Endothelial cell of umbilical vein (primary cell): ENCODE measurements around the gene ACADVL. TPM values are rescaled to one million over a fixed set of nuclear protein-coding genes. Genes with fewer than 3 reads are reported as not detected.

Experiments used
- BruUV-seq: library from RNA; stranded (reverse); fragments of 400-500 nt; replicated peaks from 2 replicates; lab custom pipeline; 2021; lab: Mats Ljungman, UMichigan
- CTCF ChIA-PET: fragments of 300-600, 350-600 bp; sonication (Branson Sonifier 250); formaldehyde crosslinking; loops from one replicate; lab custom pipeline; 2021; ENCODE audit warnings: antibody characterized with exemption, inconsistent platforms; lab: Charles Lee
- POLR2A ChIA-PET: fragments of 300-600, 350-600 bp; sonication (Branson Sonifier 250); formaldehyde crosslinking; loops from one replicate; lab custom pipeline; 2021; ENCODE audit warnings: antibody characterized with exemption, inconsistent platforms; lab: Charles Lee
- DNase-seq: peaks from one replicate; pipeline ENCODE4 v3.0.0-alpha.2; 2011; ENCODE audit warnings: low read depth, low spot score
- FAIRE-seq: peaks from 2 replicates; lab custom pipeline; 2011; peaks lifted over from hg19 to GRCh38; lab: Jason Lieb, UNC
- H2AFZ ChIP-seq: 2 replicates; pipeline ENCODE4 v1.6.0; 2012; ENCODE audit warnings: low read depth, low read length, control low read depth, inconsistent platforms
- H3K27ac ChIP-seq: 2 replicates; pipeline ENCODE4 v1.5.1; 2011; ENCODE audit warnings: low read depth, mild to moderate bottlenecking, control low read depth, low read length, moderate library complexity; ENCODE audit not compliant: insufficient read depth
- H3K27me3 ChIP-seq, 2 experiments: 2 replicates each; pipeline versions ENCODE4 v1.6.0 to v1.6.1; 2011; ENCODE audit warnings: low read length in 2 of 2, mixed read lengths in 1 of 2; ENCODE audit not compliant: control insufficient read depth in 2 of 2, insufficient read depth in 2 of 2
- H3K36me3 ChIP-seq, 2 experiments: 2 replicates in 1 of 2; 3 replicates in 1 of 2; pipeline ENCODE4 v1.5.1; 2011; ENCODE audit warnings: low read length in 2 of 2, mild to moderate bottlenecking in 1 of 2, moderate library complexity in 1 of 2; ENCODE audit not compliant: control insufficient read depth in 2 of 2, insufficient read depth in 2 of 2; ENCODE audit errors: extremely low read depth in 1 of 2
- H3K4me1 ChIP-seq: 3 replicates; pipeline ENCODE4 v1.5.1; 2011; ENCODE audit warnings: mild to moderate bottlenecking, low read length; ENCODE audit not compliant: control insufficient read depth, insufficient read depth; ENCODE audit errors: extremely low read depth
- H3K4me2 ChIP-seq: 2 replicates; pipeline ENCODE4 v1.6.1; 2011; ENCODE audit warnings: low read length, control low read depth, mixed read lengths; ENCODE audit not compliant: insufficient read depth
- H3K4me3 ChIP-seq, 3 experiments: fragments of 200-600 bp in 1 of 3; sonication (generic), shearing (Covaris generic) in 1 of 3; replicated peaks in 1 of 3; 2 replicates each; pipeline ENCODE4 v1.5.1; 2011 to 2016; ENCODE audit warnings: control low read depth in 3 of 3, low read length in 3 of 3, mild to moderate bottlenecking in 2 of 3, inconsistent platforms in 1 of 3, low read depth in 1 of 3, moderate library complexity in 1 of 3; ENCODE audit not compliant: insufficient read depth in 1 of 3
- H3K79me2 ChIP-seq: 2 replicates; pipeline ENCODE4 v1.6.0; 2012; ENCODE audit warnings: low read length, inconsistent platforms; ENCODE audit not compliant: control insufficient read depth, insufficient read depth
- H3K9ac ChIP-seq: replicated peaks from 2 replicates; pipeline ENCODE3; 2011; ENCODE audit warnings: low read length, control low read depth; ENCODE audit not compliant: insufficient read depth; ENCODE audit errors: extremely low read depth
- H3K9me1 ChIP-seq: replicated peaks from 3 replicates; pipeline ENCODE4 v1.6.0; 2011; ENCODE audit warnings: mild to moderate bottlenecking, low read length; ENCODE audit not compliant: control insufficient read depth, insufficient read depth; ENCODE audit errors: extremely low read depth
- H3K9me3 ChIP-seq: replicated peaks from 2 replicates; pipeline ENCODE4 v1.5.1; 2012; ENCODE audit warnings: low read length, inconsistent platforms; ENCODE audit not compliant: control insufficient read depth, insufficient read depth
- H4K20me1 ChIP-seq: replicated peaks from 2 replicates; pipeline ENCODE3; 2011; ENCODE audit warnings: mild to moderate bottlenecking, low read length; ENCODE audit not compliant: control insufficient read depth, insufficient read depth; ENCODE audit errors: extremely low read depth
- CTCF ChIP-seq, 2 donors: IDR thresholded peaks; 1 replicate in 1 of 2; 2 replicates in 1 of 2; pipeline ENCODE4 v1.5.1; 2011; ENCODE audit warnings: low read length in 2 of 2, mild to moderate bottlenecking in 2 of 2, moderate library complexity in 2 of 2, control low read depth in 1 of 2, inconsistent platforms in 1 of 2, low read depth in 1 of 2; ENCODE audit not compliant: insufficient read depth in 1 of 2; ENCODE audit errors: extremely low read depth in 1 of 2
- EZH2 ChIP-seq: IDR thresholded peaks from 2 replicates; pipeline ENCODE4 v1.6.1; 2012; ENCODE audit warnings: borderline replicate concordance, low read depth, mild to moderate bottlenecking, moderate library complexity, low read length, inconsistent platforms; ENCODE audit not compliant: severe bottlenecking
- FOS ChIP-seq: IDR thresholded peaks from 2 replicates; pipeline ENCODE4 v1.6.1; 2011; ENCODE audit warnings: mild to moderate bottlenecking, low read length, moderate library complexity, borderline replicate concordance; ENCODE audit not compliant: insufficient read depth
- GATA2 ChIP-seq: IDR thresholded peaks from 2 replicates; pipeline ENCODE4 v1.7.0; 2011; ENCODE audit warnings: low read depth, mild to moderate bottlenecking, moderate library complexity, mixed read lengths, low read length; ENCODE audit not compliant: insufficient read length, insufficient read depth
- JUN ChIP-seq: IDR thresholded peaks from 2 replicates; pipeline ENCODE4 v1.6.1; 2011; ENCODE audit warnings: borderline replicate concordance, low read depth; ENCODE audit not compliant: insufficient read length, insufficient read depth
- MAX ChIP-seq: IDR thresholded peaks from 2 replicates; pipeline ENCODE4 v1.6.1; 2011; ENCODE audit not compliant: insufficient read depth, insufficient read length
- MYC ChIP-seq: IDR thresholded peaks from one replicate; pipeline ENCODE4 v1.6.1; 2011; ENCODE audit warnings: mild to moderate bottlenecking, low read depth, low read length
- POLR2A ChIP-seq: IDR thresholded peaks from 2 replicates; pipeline ENCODE4 v1.6.1; 2012; ENCODE audit warnings: low read depth, mild to moderate bottlenecking, control low read depth, low read length
- POLR2AphosphoS5 ChIP-seq: IDR thresholded peaks from 2 replicates; pipeline ENCODE4 v1.6.1; 2012; ENCODE audit warnings: low read depth, mild to moderate bottlenecking, control low read depth, low read length, moderate library complexity; ENCODE audit not compliant: insufficient read depth
- dilution Hi-C: fragments of 300-500 bp; cut with MboI; formaldehyde crosslinking; loops from one replicate; pipeline ENCODE4 v1.15.0; 2019; ENCODE audit warnings: low sequenced_read_pairs; ENCODE audit not compliant: extremely low pct_ligation_motif_present
- intact Hi-C: fragments of 100-400 bp; cut with micrococcal nuclease; formaldehyde crosslinking; loops from one replicate; pipeline ENCODE4 v1.10.0; 2022
- polyA plus RNA-seq, 4 experiments: library from polyadenylated mRNA; depleted of rRNA in 3 of 4; stranded (reverse) in 3 of 4; unstranded in 1 of 4; fragments of >200 nt; gene quantifications; 2 replicates each; pipeline versions ENCODE4 v1.2.1 to v1.2.3, GENCODE V29; 2011 to 2012; ENCODE audit warnings: missing spikeins in 1 of 4
- total RNA-seq: library from RNA; stranded (reverse); gene quantifications from 2 replicates; pipeline ENCODE4 v1.2.3, GENCODE V29; 2021

Gene ACADVL
- total and polyA plus RNA-seq, 2 donors (not counting 3 experiments of a cell fraction or from before 2014, with no cell fraction given), result 308 to 376 TPM

GRCh38 chr17:7176107-7176840 lies 43.5 kb upstream of the ACADVL start:
- no peak for DNase-seq
- no peak overlapping the region for H3K4me3 ChIP-seq
- H3K9me3 ChIP-seq, result no peaks in the 10 kb centered on the region
- H3K79me2 ChIP-seq, result no peaks in the 10 kb centered on the region
- intact Hi-C loops (loop anchor here (2.0 kb wide), 1 partner anchor 263 kb away; no protein-coding TSS in a partner anchor), dilution Hi-C loops (no loop called here)
- no peak overlapping the region for H3K27ac ChIP-seq
- H3K27me3 ChIP-seq, result no peaks in the 10 kb centered on the region
- H4K20me1 ChIP-seq, result no peaks in the 10 kb centered on the region
- H3K9me1 ChIP-seq, result no peaks in the 10 kb centered on the region
- CTCF ChIA-PET, result interaction anchor here (1.1 to 4.3 kb wide), 16 partner anchors 9 to 510 kb away, joined by 3 to 91 read pairs (median 10); partner anchors contain the start of gene SLC16A11
- H3K36me3 ChIP-seq, result no peaks in the 10 kb centered on the region
- BruUV-seq, result no TSS peak
- H3K4me1 ChIP-seq, result peaks cover 17% of the 10 kb centered on the region
- no peak overlapping the region for H3K9ac ChIP-seq
- POLR2A ChIA-PET, result interaction anchor here (0.7 kb wide), 1 partner anchor 153 kb away, joined by 3 read pairs; the partner anchor contains the start of gene NEURL4
- H3K4me2 ChIP-seq, result no peak overlapping the region
- FAIRE-seq, result peak; percentile 59
- H2AFZ ChIP-seq, result no peak overlapping the region
- TF ChIP-seq MAX (no peak), POLR2AphosphoS5 (no peak), MYC (no peak), JUN (no peak), POLR2A (no peak), CTCF (IDR thresholded peaks at IDR 0.05; ENCODE audit: extremely low read depth in 1 of 2, insufficient read depth in 1 of 2, low read depth in 1 of 2, low read length in 2 of 2) (no peak), EZH2 (no peak), FOS (no peak), GATA2 (no peak)
